Measurements from ENCODE around the gene CSPG4. TPM values are rescaled to one million over a fixed set of nuclear protein-coding genes. Genes with fewer than 3 reads are reported as not detected.

The CSPG4 gene
- total and polyA plus RNA-seq, 10 of the 15 experiments (the other 5 are each of a cell fraction or from before 2014, with no cell fraction given): 0.02 to 2.2 (median 0.76) TPM

DNA sequence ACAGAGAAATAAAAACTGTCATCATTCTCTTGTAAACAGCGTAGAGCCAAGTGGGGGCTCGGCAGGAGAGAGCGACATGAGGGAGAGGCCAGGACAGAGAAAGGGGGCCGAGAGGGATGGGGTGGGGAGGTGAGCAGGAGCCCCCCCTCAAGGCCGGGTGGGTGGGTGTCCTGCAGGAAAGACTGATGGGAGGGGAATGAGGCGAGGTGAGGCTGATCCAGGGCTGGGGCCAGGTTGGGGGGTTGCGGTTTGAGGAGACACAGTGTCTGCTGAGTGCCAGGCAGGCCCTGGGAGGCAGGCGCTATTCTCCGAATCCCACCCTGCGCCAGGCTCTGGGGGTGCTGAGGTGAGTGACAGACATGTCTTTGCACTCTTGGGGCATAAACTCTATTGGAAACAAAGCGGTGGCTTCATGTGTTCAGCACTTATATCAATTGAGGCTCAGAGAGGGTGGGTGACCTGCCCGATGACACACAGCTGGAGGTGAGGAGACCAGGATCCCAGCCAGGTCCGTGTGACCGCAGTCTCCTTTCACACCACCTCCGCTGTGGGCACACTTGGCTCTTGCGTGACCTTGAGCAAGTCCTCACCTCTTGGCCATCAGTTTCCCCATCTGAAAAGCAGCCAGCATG is 19.6 kb upstream of the CSPG4 start:
- ChIA-PET CTCF (interaction anchor here (0.9 to 2.2 kb wide), 10 partner anchors 8 to 364 kb away, joined by 3 to 15 read pairs (median 4); partner anchors contain the start of gene MAN2C1), POLR2A (interaction anchor here (0.8 kb wide), 1 partner anchor 91 kb away, joined by 3 read pairs; no protein-coding TSS in a partner anchor), RAD21 (ENCODE audit: unreplicated experiment) (interaction anchor here (1.0 to 2.1 kb wide), 5 partner anchors 9 to 46 kb away, joined by 3 to 13 read pairs (median 6); a partner anchor contains a TSS), SMC1A (ENCODE audit: uncharacterized antibody, unreplicated experiment) (interaction anchor here (0.6 to 2.0 kb wide), 2 partner anchors 28 to 70 kb away, joined by 3 to 4 read pairs; no protein-coding TSS in a partner anchor)
- in situ Hi-C loops (cut with MboI) (no loop called here), intact Hi-C loops (cut with micrococcal nuclease; ENCODE audit: unreplicated experiment) (loop anchor here (5.0 kb wide), 1 partner anchor 45 kb away; no protein-coding TSS in a partner anchor)
- Histone ChIP-seq H3K4me3 (no peak overlapping the region), H3K27me3 (replicated peaks in 1 of 2; ENCODE audit: control insufficient read depth in 2 of 2, insufficient read depth in 2 of 2, low read length in 1 of 2) (no peaks in the 10 kb centered on the region; a peak in 1 of 4 replicates), H3K79me2 (ENCODE audit: control insufficient read depth, insufficient read depth, low read length) (no peaks in the 10 kb centered on the region), H3K9me3 (replicated peaks; ENCODE audit: control insufficient read depth, insufficient read depth, low read length) (no peaks in the 10 kb centered on the region), H2AFZ (ENCODE audit: control insufficient read depth, low read depth, low read length) (no peak overlapping the region), H3K4me1 (ENCODE audit: control insufficient read depth, insufficient read depth, low read length) (no peaks in the 10 kb centered on the region), H3K9ac (ENCODE audit: control insufficient read depth, insufficient read depth, low read length) (no peak overlapping the region), H3K4me2 (ENCODE audit: control insufficient read depth, insufficient read depth) (no peak overlapping the region), H3K36me3 (ENCODE audit: control insufficient read depth in 2 of 2, insufficient read depth in 2 of 2, low read length in 1 of 2) (no peaks in the 10 kb centered on the region), H4K20me1 (ENCODE audit: control insufficient read depth, insufficient read depth) (no peaks in the 10 kb centered on the region), H3K27ac (ENCODE audit: control insufficient read depth, insufficient read depth) (no peak overlapping the region)
- no peak for TF ChIP-seq EP300 (IDR thresholded peaks at IDR 0.05; ENCODE audit: borderline replicate concordance in 1 of 2, control insufficient read depth in 1 of 2, low read depth in 2 of 2, low read length in 2 of 2)
- TF ChIP-seq, protein P1, sequence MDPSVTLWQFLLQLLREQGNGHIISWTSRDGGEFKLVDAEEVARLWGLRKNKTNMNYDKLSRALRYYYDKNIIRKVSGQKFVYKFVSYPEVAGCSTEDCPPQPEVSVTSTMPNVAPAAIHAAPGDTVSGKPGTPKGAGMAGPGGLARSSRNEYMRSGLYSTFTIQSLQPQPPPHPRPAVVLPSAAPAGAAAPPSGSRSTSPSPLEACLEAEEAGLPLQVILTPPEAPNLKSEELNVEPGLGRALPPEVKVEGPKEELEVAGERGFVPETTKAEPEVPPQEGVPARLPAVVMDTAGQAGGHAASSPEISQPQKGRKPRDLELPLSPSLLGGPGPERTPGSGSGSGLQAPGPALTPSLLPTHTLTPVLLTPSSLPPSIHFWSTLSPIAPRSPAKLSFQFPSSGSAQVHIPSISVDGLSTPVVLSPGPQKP (IDR thresholded peaks at IDR 0.05; ENCODE audit: low read depth, low read length): no peak
- no peak for ATAC-seq
- WGBS (ENCODE audit: insufficient coverage, insufficient replicate concordance, low lambda C conversion rate, missing lambda C conversion rate): 50% methylated on average over 15 of the region's 16 CpGs
- BruUV-seq (replicated peaks): no TSS peak
- DNase-seq (ENCODE audit: low read depth, low spot score): no peak
- FAIRE-seq: no peak
